NCI-H2107 (cell line): ENCODE data around the gene TAF11L8.
"Not testable (repeated sequence)": the region's sequence is repeated elsewhere in the genome, so short reads cannot be mapped to it uniquely, and the experiment has no call there.

Source experiments
- DNase-seq: peaks from one replicate; lab custom pipeline; 2025; lab: John Stamatoyannopoulos, UW

The TAF11L8 gene

DNA sequence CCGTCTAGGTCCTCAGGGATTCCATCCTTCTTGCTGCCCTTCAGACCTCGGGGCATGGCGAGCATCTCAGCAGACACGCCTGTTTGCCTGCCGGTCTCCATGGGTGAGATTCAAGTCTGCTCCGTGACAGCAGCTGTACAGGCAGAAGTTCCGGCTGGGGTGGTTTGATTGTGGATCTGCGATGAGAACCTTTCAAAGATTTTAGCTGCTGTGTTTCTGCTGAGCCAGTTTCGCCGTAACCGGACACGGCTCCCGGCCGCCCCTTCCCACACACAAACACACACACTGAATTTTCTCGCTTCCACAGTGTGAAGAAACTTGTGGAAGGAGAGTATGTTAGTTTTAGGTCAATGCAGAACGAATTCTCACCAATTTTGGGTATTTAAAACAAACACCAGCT lies at the start of gene TAF11L8:
TSS of gene TAF11L8 (minus strand) at position 101 of the 400 bp plus-strand sequence.
- not testable (repeated sequence) for DNase-seq

DNA sequence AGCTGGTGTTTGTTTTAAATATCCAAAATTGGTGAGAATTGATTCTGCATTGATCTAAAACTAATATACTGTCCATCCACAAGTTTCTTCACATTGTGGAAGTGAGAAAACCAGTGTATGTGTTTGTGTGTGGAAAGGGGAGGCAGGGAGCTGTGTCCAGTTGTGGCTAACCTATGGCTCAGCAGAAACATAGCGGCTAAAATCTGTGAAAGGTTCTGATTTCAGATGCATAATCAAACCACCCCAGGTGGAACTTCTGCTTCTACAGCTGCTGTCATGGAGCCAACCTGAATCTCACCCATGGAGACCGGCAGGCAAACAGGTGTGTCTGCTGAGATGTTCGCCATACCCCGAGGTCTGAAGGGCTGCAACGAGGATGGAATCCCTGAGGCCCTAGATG lies 43.4 kb upstream of the TAF11L8 start, which contains the start of gene TAF11L14:
TSS of gene TAF11L14 (plus strand) at position 301 of the 400 bp plus-strand sequence.
- DNase-seq: no peak

DNA sequence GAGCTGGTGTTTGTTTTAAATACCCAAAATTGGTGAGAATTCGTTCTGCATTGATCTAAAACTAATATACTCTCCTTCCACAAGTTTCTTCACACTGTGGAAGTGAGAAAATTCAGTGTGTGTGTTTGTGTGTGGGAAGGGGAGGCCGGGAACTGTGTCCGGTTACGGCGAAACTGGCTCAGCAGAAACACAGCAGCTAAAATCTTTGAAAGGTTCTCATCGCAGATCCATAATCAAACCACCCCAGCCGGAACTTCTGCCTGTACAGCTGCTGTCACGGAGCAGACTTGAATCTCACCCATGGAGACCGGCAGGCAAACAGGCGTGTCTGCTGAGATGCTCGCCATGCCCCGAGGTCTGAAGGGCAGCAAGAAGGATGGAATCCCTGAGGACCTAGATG lies 41.0 kb upstream of the TAF11L8 start, which contains the start of gene TAF11L13:
TSS of gene TAF11L13 (plus strand) at position 301 of the 400 bp plus-strand sequence.
- not testable (repeated sequence) for DNase-seq

DNA sequence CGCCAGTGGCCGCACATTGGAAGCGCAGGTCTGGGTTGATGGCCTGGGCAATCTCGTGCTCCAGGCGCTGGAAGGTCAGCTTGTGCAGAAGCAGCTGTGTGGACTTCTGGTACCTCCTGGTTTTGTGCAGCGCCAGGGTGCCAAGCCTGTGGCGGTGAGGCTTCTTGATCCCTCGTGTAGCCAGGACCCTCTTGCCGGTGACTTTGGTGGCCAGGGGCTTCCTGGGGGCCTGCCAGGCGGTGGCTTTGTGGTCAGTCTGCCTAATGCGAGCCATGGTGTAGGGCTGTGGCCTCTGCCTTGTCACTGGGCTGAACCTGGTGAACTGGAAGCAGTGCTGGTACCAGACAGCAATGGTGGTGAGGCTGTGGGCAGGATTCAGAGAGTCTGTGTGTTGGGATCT lies 34.9 kb upstream of the TAF11L8 start:
- no peak for DNase-seq

DNA sequence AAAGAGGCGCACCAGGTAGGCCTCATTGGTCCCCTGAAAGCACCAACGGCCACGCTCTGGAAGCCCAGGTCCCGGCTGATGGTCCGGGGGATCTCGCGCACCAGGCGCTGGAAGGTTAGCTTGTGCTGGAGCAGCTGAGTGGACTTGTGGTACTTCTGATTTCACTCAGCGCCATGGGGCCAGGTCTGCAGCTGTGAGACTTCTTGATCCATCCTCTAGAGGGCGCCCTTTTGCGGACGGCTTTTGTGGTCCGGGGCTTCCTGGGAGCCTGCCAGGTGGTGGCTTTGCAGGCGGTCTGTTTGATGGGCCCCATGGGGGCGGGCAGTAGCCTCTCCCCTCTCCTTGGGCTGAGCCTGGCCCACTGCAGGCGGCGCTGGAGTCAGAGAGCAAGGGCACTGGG lies 29.9 kb upstream of the TAF11L8 start:
- no peak for DNase-seq

DNA sequence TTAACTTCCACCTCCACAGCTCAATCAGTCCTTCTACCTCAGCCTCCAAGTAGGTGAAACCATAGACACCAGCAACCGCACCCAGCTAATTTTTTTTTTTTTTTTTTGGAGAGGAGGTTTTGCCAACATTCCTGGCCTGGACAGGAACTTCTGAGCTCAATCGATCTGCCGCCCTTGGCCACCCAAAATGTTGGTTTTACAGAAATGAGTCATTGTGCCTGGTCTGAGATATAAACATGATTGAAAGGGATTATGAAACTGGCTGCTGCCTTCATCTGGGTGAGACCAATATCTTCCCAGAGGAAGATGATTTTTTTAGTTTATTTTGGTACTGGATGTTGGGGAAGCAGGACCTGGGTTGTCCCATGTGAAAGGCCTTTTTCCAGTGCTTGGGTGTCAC lies 28.6 kb upstream of the TAF11L8 start:
- DNase-seq: no peak

DNA sequence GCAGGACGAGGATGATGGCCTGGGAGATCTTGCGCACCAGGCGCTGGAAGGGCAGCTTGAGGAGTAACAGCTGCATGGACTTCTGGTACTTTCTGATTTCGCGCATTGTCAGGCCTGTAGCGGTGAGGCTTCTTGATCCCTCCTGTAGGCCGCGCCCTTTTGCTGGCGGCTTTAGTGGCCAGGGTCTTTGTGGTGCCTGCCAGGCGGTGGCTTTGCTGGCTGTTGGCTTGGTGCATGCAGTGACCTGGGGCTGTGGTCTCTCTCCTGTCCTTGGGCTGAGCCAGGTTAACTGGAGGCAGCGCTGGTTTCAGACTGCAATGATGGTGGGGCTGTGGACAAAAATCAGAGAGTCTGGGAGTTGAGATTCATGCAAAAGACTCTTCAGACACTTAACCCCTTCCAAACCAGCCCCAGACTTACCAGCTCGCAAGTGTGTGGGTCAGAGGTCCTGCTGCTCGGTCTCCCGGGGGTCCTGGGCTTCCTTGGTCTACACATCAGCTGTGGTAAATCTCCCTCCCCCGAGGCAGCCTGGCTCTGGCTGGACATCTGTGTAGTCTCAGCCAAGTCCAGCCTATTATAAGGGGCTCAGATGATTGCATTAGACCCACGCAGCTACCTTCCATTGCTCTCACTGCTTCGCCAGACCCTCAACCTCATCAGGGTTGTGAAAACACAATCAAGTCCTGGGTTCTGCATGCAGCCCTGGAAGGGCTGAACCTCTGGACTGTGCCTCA lies 24.3 kb upstream of the TAF11L8 start:
- no peak for DNase-seq

DNA sequence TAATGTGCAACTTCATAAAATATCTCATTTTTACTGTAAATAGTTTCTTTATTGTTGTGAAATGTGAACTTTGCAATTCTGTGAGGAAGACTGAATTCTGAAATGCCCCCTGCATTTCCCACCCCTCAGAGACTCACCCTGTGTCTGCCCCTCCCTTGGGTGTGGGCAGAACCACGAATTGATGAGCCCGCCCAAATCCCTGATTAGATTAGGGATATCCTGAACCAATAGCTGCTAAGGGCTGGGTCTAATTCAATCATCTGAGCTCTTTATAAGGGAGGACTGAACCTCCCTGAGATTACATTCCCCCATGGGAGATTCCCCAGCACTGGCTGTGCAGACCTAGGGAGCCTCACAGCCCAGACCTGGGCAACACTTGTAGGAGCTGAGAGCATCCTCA lies 19.3 kb upstream of the TAF11L8 start, which contains the start of gene TAF11L12:
TSS of gene TAF11L12 (plus strand) at position 301 of the 400 bp plus-strand sequence.
- DNase-seq: not testable (repeated sequence)

DNA sequence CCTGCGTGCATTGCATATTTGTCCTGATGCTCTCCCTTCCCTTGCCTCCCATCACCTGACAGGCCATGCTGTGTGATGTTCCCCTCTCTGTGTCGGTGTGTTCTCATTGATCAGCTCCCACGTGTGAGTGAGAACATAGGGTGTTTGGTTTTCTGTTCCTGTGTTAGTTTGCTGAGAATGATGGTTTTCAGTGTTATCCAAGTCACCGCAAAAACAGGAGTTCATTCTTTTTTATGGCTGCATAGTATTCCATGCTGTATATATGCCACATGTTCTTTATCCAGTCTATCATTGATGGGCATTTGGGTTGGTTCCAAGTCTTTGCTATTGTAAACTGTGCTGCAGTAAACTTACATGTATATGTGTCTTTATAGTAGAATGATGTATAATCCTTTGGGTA lies 16.7 kb upstream of the TAF11L8 start:
- DNase-seq: not testable (repeated sequence)

DNA sequence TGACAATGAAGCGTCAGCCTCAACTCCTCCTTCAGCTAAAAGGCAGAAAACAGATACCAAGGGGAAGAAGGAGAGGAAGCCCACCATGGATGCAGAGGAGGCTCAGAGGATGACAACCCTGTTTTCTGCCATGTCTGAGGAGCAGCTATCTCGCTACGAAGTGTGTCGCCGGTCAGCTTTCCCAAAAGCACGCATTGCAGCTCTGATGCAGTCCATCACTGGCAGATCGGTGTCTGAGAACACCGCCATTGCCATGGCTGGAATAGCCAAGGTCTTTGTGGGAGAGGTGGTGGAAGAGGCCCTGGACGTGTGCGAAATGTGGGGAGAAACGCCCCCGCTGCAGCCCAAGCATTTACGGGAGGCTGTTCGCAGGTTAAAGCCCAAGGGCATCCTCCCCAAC lies 14.2 kb upstream of the TAF11L8 start:
- no peak for DNase-seq

DNA sequence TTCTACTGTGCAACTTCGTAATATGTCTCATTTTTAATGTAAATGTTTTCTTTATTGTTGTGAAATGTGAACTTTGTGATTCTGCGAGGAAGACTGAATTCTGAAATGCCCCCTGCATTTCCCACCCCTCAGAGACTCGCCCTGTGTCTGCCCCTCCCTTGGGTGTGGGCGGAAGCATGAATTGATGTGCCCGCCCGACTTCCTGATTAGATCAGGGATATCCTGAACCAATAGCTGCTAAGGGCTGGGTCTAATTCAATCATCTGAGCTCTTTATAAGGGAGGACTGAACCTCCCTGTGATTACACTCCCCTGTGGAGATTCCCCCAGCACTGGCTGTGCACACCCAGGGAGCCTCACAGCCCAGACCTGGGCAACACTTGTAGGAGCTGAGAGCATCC lies 13.1 kb upstream of the TAF11L8 start, which contains the start of gene TAF11L11:
TSS of gene TAF11L11 (plus strand) at position 304 of the 400 bp plus-strand sequence.
- not testable (repeated sequence) for DNase-seq

DNA sequence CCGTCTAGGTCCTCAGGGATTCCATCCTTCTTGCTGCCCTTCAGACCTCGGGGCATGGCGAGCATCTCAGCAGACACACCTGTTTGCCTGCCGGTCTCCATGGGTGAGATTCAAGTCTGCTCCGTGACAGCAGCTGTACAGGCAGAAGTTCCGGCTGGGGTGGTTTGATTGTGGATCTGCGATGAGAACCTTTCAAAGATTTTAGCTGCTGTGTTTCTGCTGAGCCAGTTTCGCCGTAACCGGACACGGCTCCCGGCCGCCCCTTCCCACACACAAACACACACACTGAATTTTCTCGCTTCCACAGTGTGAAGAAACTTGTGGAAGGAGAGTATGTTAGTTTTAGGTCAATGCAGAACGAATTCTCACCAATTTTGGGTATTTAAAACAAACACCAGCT lies 7.0 kb upstream of the TAF11L8 start, which contains the start of gene TAF11L10:
TSS of gene TAF11L10 (minus strand) at position 101 of the 400 bp plus-strand sequence.
- DNase-seq: not testable (repeated sequence)

DNA sequence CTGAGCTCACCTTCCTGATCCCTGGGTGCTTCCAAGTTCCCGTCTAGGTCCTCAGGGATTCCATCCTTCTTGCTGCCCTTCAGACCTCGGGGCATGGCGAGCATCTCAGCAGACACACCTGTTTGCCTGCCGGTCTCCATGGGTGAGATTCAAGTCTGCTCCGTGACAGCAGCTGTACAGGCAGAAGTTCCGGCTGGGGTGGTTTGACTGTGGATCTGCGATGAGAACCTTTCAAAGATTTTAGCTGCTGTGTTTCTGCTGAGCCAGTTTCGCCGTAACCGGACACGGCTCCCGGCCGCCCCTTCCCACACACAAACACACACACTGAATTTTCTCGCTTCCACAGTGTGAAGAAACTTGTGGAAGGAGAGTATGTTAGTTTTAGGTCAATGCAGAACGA lies 3.5 kb upstream of the TAF11L8 start, which contains the start of gene TAF11L9:
TSS of gene TAF11L9 (minus strand) at position 140 of the 400 bp plus-strand sequence.
- DNase-seq: not testable (repeated sequence)

DNA sequence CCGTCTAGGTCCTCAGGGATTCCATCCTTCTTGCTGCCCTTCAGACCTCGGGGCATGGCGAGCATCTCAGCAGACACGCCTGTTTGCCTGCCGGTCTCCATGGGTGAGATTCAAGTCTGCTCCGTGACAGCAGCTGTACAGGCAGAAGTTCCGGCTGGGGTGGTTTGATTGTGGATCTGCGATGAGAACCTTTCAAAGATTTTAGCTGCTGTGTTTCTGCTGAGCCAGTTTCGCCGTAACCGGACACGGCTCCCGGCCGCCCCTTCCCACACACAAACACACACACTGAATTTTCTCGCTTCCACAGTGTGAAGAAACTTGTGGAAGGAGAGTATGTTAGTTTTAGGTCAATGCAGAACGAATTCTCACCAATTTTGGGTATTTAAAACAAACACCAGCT lies 5.1 kb downstream of the TAF11L8 start, which contains the start of gene TAF11L7:
TSS of gene TAF11L7 (minus strand) at position 101 of the 400 bp plus-strand sequence.
- not testable (repeated sequence) for DNase-seq
